HG03175 (cell line): ENCODE measurements around the gene P3H2.

Experiments used
- ATAC-seq: cut with Tn5 transposase; IDR thresholded peaks from one replicate; pipeline ENCODE4 v1.9.1; 2021; ENCODE audit warnings: mild to moderate bottlenecking, moderate library complexity; ENCODE audit not compliant: unreplicated experiment

P3H2 gene

DNA sequence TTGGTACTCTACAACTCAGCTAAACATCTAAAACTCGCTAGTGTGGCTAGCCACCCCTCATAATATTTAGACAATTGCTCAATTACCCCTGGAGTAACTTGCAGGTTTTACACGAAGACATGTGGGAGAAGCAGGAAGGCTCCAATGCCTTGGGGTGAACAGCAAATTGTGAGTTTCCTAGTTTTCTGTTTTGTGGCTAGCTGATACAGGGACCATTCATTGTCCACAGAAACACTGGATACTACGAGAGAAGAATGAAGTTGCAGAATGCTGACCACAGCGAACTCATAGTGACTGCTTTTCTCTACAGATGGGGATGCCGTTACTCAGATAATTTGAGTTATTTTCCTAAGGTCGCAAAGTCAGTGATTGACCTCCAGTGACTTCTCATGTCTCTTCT, 212.9 kb downstream of the P3H2 start:
- ATAC-seq: no peak
